Measurements from ENCODE around the gene HOXD13. TPM values are rescaled to one million over a fixed set of nuclear protein-coding genes. Genes with fewer than 3 reads are reported as not detected.
A peak's percentile ranks its signal among the peaks of the same experiment; 100 is the strongest.

Gene HOXD13
- total and polyA plus RNA-seq, 2 donors (not counting 3 experiments of a cell fraction or from before 2014, with no cell fraction given): not detected

- Histone ChIP-seq H3K4me1 (ENCODE audit: control insufficient read depth, extremely low read depth, insufficient read depth, low read length) (peaks cover 5% of the 10 kb centered on the region), H3K9me1 (replicated peaks; ENCODE audit: control insufficient read depth, extremely low read depth, insufficient read depth, low read length) (no peaks in the 10 kb centered on the region), H3K9me3 (replicated peaks; ENCODE audit: control insufficient read depth, insufficient read depth, low read length) (no peaks in the 10 kb centered on the region), H3K4me2 (ENCODE audit: insufficient read depth, low read length) (peak overlapping the region; percentile 30), H3K36me3 (ENCODE audit: control insufficient read depth in 2 of 2, extremely low read depth in 1 of 2, insufficient read depth in 2 of 2, low read length in 2 of 2) (no peaks in the 10 kb centered on the region), H3K27ac (ENCODE audit: insufficient read depth, low read depth, low read length) (no peak overlapping the region), H3K9ac (replicated peaks; ENCODE audit: extremely low read depth, insufficient read depth, low read length) (no peak overlapping the region), H2AFZ (ENCODE audit: low read depth, low read length) (no peak overlapping the region), H3K79me2 (ENCODE audit: control insufficient read depth, insufficient read depth, low read length) (no peaks in the 10 kb centered on the region), H4K20me1 (replicated peaks; ENCODE audit: control insufficient read depth, extremely low read depth, insufficient read depth, low read length) (no peaks in the 10 kb centered on the region), H3K27me3 (ENCODE audit: control insufficient read depth in 2 of 2, insufficient read depth in 2 of 2, low read length in 2 of 2) (peaks cover 78 to 96% of the 10 kb centered on the region in 2 experiments), H3K4me3 (replicated peaks in 1 of 3; ENCODE audit: insufficient read depth in 1 of 3, low read depth in 1 of 3, low read length in 3 of 3) (peak overlapping the region in 1 of 3 experiments; percentile 12)
- no TSS peak for BruUV-seq (replicated peaks)
- POLR2A ChIA-PET: no interaction called here
- FAIRE-seq (no peak), DNase-seq (ENCODE audit: low read depth, low spot score) (no peak)
- CTCF ChIA-PET: no interaction called here
- no peak for TF ChIP-seq EZH2 (IDR thresholded peaks at IDR 0.05; ENCODE audit: borderline replicate concordance, low read depth, low read length, severe bottlenecking)
- TF ChIP-seq JUN (IDR thresholded peaks at IDR 0.05; ENCODE audit: borderline replicate concordance, insufficient read depth, insufficient read length, low read depth): no peak
- TF ChIP-seq POLR2AphosphoS5 (IDR thresholded peaks at IDR 0.05; ENCODE audit: insufficient read depth, low read depth, low read length): no peak
- TF ChIP-seq MYC (IDR thresholded peaks at IDR 0.05; ENCODE audit: low read depth, low read length): no peak
- TF ChIP-seq POLR2A (IDR thresholded peaks at IDR 0.05; ENCODE audit: low read depth, low read length): no peak
- TF ChIP-seq FOS (IDR thresholded peaks at IDR 0.05; ENCODE audit: borderline replicate concordance, insufficient read depth, low read length): no peak
- TF ChIP-seq GATA2 (IDR thresholded peaks at IDR 0.05; ENCODE audit: insufficient read depth, insufficient read length, low read depth, low read length): no peak
- no peak for TF ChIP-seq MAX (IDR thresholded peaks at IDR 0.05; ENCODE audit: insufficient read depth, insufficient read length)
- TF ChIP-seq CTCF (IDR thresholded peaks at IDR 0.05; ENCODE audit: extremely low read depth in 1 of 2, insufficient read depth in 1 of 2, low read depth in 1 of 2, low read length in 2 of 2): no peak
- intact Hi-C loops (cut with micrococcal nuclease): no loop called here
- dilution Hi-C loops (cut with MboI; ENCODE audit: extremely low pct_ligation_motif_present, low sequenced_read_pairs): no loop called here
These were observed 24.7 kb upstream of the HOXD13 start for GRCh38 chr2:176067589-176068418.
